HCT116 (cell line): Measurements from ENCODE around the gene HOXA7. TPM values are rescaled to one million over a fixed set of nuclear protein-coding genes. Genes with fewer than 3 reads are reported as not detected.

Experiments
- ATAC-seq: fragments of 200-7000 bp; cut with Tn5 transposase; 2 replicates; pipeline ENCODE4 v1.9.1; 2020; ENCODE audit warnings: mild to moderate bottlenecking, moderate library complexity
- BruUV-seq: library from RNA; stranded (reverse); fragments of 400-500 nt; replicated peaks from 2 replicates; lab custom pipeline; 2021; lab: Mats Ljungman, UMichigan
- CTCF ChIA-PET: fragments of 300-600 bp; sonication (Branson Sonifier 250); formaldehyde crosslinking; loops from one replicate; lab custom pipeline; 2021; ENCODE audit warnings: antibody characterized with exemption; lab: Charles Lee
- POLR2A ChIA-PET: fragments of 300-600, 350-600 bp; sonication (Branson Sonifier 250); formaldehyde crosslinking; loops from one replicate; lab custom pipeline; 2021; ENCODE audit warnings: antibody characterized with exemption; lab: Charles Lee
- RAD21 ChIA-PET, 2 experiments: fragments of 300-600 bp; sonication (Branson Sonifier 250); formaldehyde crosslinking; loops; one replicate each; lab custom pipeline; 2023; ENCODE audit warnings: low total read pairs in 2 of 2; ENCODE audit not compliant: uncharacterized antibody in 2 of 2, unreplicated experiment in 2 of 2, low non-redundant PET in 1 of 2; lab: Charles Lee
- DNase-seq: peaks from one replicate; pipeline ENCODE4 v3.0.0-alpha.2; 2010; ENCODE audit warnings: low read depth, low spot score
- H2AFZ ChIP-seq: fragments of 200-600 bp; shearing (Covaris generic), sonication (generic); 2 replicates; pipeline ENCODE4 v1.6.1; 2017; ENCODE audit warnings: low read depth, mixed run types, mixed read lengths, antibody characterized with exemption, low read length; ENCODE audit not compliant: poor library complexity, severe bottlenecking
- H3K27ac ChIP-seq: 2 replicates; pipeline ENCODE4 v1.5.1; 2012; ENCODE audit warnings: low read depth, low read length
- H3K27me3 ChIP-seq: fragments of 200-600 bp; sonication (generic); 2 replicates; pipeline ENCODE4 v1.6.1; 2016; ENCODE audit warnings: mixed run types, low read length, mixed read lengths; ENCODE audit not compliant: insufficient read depth
- H3K36me3 ChIP-seq, 2 experiments: fragments of 200-500 bp in 1 of 2; fragments of 200-600 bp in 1 of 2; sonication (Bioruptor generic) in 1 of 2; sonication (generic) in 1 of 2; 2 replicates each; pipeline versions ENCODE4 v1.5.1 to v1.6.1; 2014 to 2016; ENCODE audit warnings: low read length in 2 of 2, inconsistent platforms in 1 of 2, mixed read lengths in 1 of 2, mixed run types in 1 of 2; ENCODE audit not compliant: insufficient read depth in 2 of 2, control insufficient read depth in 1 of 2
- H3K4me1 ChIP-seq, 2 experiments: fragments of 200-600 bp in 1 of 2; sonication (generic) in 1 of 2; 2 replicates each; pipeline versions ENCODE4 v1.5.1 to v1.6.1; 2012 to 2017; ENCODE audit warnings: low read length in 2 of 2, inconsistent platforms in 1 of 2, mild to moderate bottlenecking in 1 of 2, mixed read lengths in 1 of 2, mixed run types in 1 of 2, moderate library complexity in 1 of 2; ENCODE audit not compliant: insufficient read depth in 2 of 2, control insufficient read depth in 1 of 2
- H3K4me2 ChIP-seq: fragments of 200-600 bp; sonication (generic); 2 replicates; pipeline ENCODE4 v1.6.1; 2017; ENCODE audit warnings: mixed run types, low read length, mixed read lengths
- H3K4me3 ChIP-seq, 2 experiments: fragments of 200-600 bp in 1 of 2; sonication (generic) in 1 of 2; replicated peaks in 1 of 2; 2 replicates each; pipeline ENCODE4 v1.5.1; 2011 to 2016; ENCODE audit warnings: low read length in 2 of 2, control low read depth in 1 of 2, low read depth in 1 of 2, mild to moderate bottlenecking in 1 of 2, mixed read lengths in 1 of 2, mixed run types in 1 of 2
- H3K79me2 ChIP-seq: fragments of 200-600 bp; sonication (generic); 2 replicates; pipeline ENCODE4 v1.6.1; 2017; ENCODE audit warnings: mild to moderate bottlenecking, mixed run types, low read length, moderate library complexity, mixed read lengths; ENCODE audit not compliant: insufficient read depth
- H3K9ac ChIP-seq: fragments of 200-600 bp; sonication (generic); 2 replicates; pipeline ENCODE4 v1.6.1; 2016; ENCODE audit warnings: low read length, mixed read lengths
- H3K9me2 ChIP-seq: fragments of 200-600 bp; sonication (generic), shearing (Covaris generic); 2 replicates; pipeline ENCODE4 v1.6.1; 2017; ENCODE audit warnings: mixed run types, mild to moderate bottlenecking, moderate library complexity; ENCODE audit not compliant: insufficient read depth
- H3K9me3 ChIP-seq, 2 experiments: fragments of 200-500 bp in 1 of 2; fragments of 200-600 bp in 1 of 2; sonication (Bioruptor generic) in 1 of 2; sonication (generic) in 1 of 2; 2 replicates each; pipeline ENCODE4 v1.6.1; 2014 to 2017; ENCODE audit warnings: low read length in 2 of 2, mixed read lengths in 2 of 2, inconsistent platforms in 1 of 2, low read depth in 1 of 2, mild to moderate bottlenecking in 1 of 2, mixed run types in 1 of 2, moderate library complexity in 1 of 2; ENCODE audit not compliant: control insufficient read depth in 1 of 2, insufficient read depth in 1 of 2
- H4K20me1 ChIP-seq: fragments of 200-600 bp; sonication (generic), shearing (Covaris generic); 2 replicates; pipeline ENCODE4 v1.6.1; 2017; ENCODE audit warnings: mixed run types, mild to moderate bottlenecking, moderate library complexity; ENCODE audit not compliant: insufficient read depth
- CBX3 ChIP-seq: IDR thresholded peaks from 2 replicates; pipeline ENCODE4 v1.6.1; 2012; ENCODE audit warnings: low read depth
- CEBPB ChIP-seq: IDR thresholded peaks from 2 replicates; pipeline ENCODE4 v1.6.1; 2012; ENCODE audit warnings: low read depth
- EGR1 ChIP-seq: IDR thresholded peaks from 2 replicates; pipeline ENCODE4 v1.6.1; 2012; ENCODE audit warnings: low read depth
- ELF1 ChIP-seq: IDR thresholded peaks from 2 replicates; pipeline ENCODE4 v1.6.1; 2012; ENCODE audit warnings: low read depth, borderline replicate concordance
- EZH2 ChIP-seq: fragments of 200-600 bp; sonication (generic); IDR thresholded peaks from 2 replicates; pipeline ENCODE4 v1.6.1; 2017; ENCODE audit warnings: antibody characterized with exemption, mixed run types
- EZH2phosphoT487 ChIP-seq: fragments of 200-600 bp; IDR thresholded peaks from 2 replicates; pipeline ENCODE4 v1.6.1; 2018; ENCODE audit warnings: antibody characterized with exemption, borderline replicate concordance
- FOSL1 ChIP-seq: IDR thresholded peaks from 2 replicates; pipeline ENCODE4 v1.6.1; 2012; ENCODE audit warnings: low read depth
- JUND ChIP-seq: IDR thresholded peaks from 2 replicates; pipeline ENCODE4 v1.6.1; 2012
- MAX ChIP-seq: IDR thresholded peaks from 2 replicates; pipeline ENCODE4 v1.6.1; 2012
- POLR2AphosphoS5 ChIP-seq: IDR thresholded peaks from 2 replicates; pipeline ENCODE4 v1.6.1; 2011; ENCODE audit warnings: mild to moderate bottlenecking, low read depth, low read length, moderate library complexity
- RAD21 ChIP-seq: IDR thresholded peaks from 2 replicates; pipeline ENCODE4 v1.6.1; 2012; ENCODE audit warnings: low read depth, mild to moderate bottlenecking
- SIN3A ChIP-seq: IDR thresholded peaks from 2 replicates; pipeline ENCODE4 v1.6.1; 2012; ENCODE audit warnings: low read depth
- SP1 ChIP-seq: IDR thresholded peaks from 2 replicates; pipeline ENCODE4 v1.6.1; 2012; ENCODE audit warnings: low read depth
- SRF ChIP-seq: IDR thresholded peaks from 2 replicates; pipeline ENCODE4 v1.6.1; 2012; ENCODE audit warnings: low read depth
- TCF7L2 ChIP-seq: IDR thresholded peaks from 2 replicates; pipeline ENCODE4 v1.7.0; 2011; ENCODE audit warnings: borderline replicate concordance, inconsistent platforms; ENCODE audit not compliant: insufficient read depth, insufficient read length; ENCODE audit errors: extremely low read depth
- intact Hi-C: fragments of 100-400 bp; cut with micrococcal nuclease; formaldehyde crosslinking; loops from 2 replicates; pipeline ENCODE4 v1.10.0; 2022
- total RNA-seq: library from RNA; stranded (reverse); gene quantifications from one replicate; pipeline ENCODE4 v1.2.1, GENCODE V29; 2021; ENCODE audit not compliant: unreplicated experiment

The HOXA7 gene
- total RNA-seq, 1 experiment from 2014 or later = 15.0 TPM

- ChIA-PET POLR2A (interaction anchor here (0.8 to 2.4 kb wide), 6 partner anchors 10 to 251 kb away, joined by 3 to 8 read pairs (median 4); partner anchors contain the start of genes HOXA1 and SKAP2), CTCF (interaction anchor here (0.7 to 1.1 kb wide), 2 partner anchors 20 to 35 kb away, joined by 3 read pairs; no protein-coding TSS in a partner anchor)
- peaks cover 20% of the 10 kb centered on the region for H3K79me2 ChIP-seq
- no peaks in the 10 kb centered on the region for H3K9me3 ChIP-seq
- no peaks in the 10 kb centered on the region for H3K36me3 ChIP-seq
- H3K27me3 ChIP-seq = peaks cover 10% of the 10 kb centered on the region; the same call in 1 of the 2 replicates
- peak overlapping the region; percentile 47 to 60 for H3K4me3 ChIP-seq
- H3K27ac ChIP-seq = peak overlapping the region; percentile 87
- ATAC-seq = peak; percentile 76
- H4K20me1 ChIP-seq = no peaks in the 10 kb centered on the region
- peak overlapping the region; percentile 92 for H3K4me2 ChIP-seq
- no peak overlapping the region for H2AFZ ChIP-seq
- BruUV-seq = no TSS peak
- TF ChIP-seq JUND = peak; percentile 91
- TF ChIP-seq SP1 = peak; percentile 93
- peak; percentile 87 for TF ChIP-seq SRF
- TF ChIP-seq SIN3A = peak; percentile 98
- TF ChIP-seq POLR2AphosphoS5 = peak; percentile 72
- no peak for TF ChIP-seq ELF1
- peak; percentile 74 for TF ChIP-seq MAX
- peak; percentile 95 for TF ChIP-seq CEBPB
- TF ChIP-seq EZH2 = no peak
- peak; percentile 43 for TF ChIP-seq RAD21
- peak; percentile 99 for TF ChIP-seq TCF7L2
- TF ChIP-seq FOSL1 = peak; percentile 74
- TF ChIP-seq EZH2phosphoT487 = no peak
- peak; percentile 93 for TF ChIP-seq CBX3
- peak; percentile 96 for TF ChIP-seq EGR1
- TF ChIP-seq, all 23 proteins: peak for 12
- intact Hi-C loops = loop anchor here (1.0 to 2.0 kb wide), 2 partner anchors 15 to 19 kb away; partner anchors contain the start of gene HOXA4
- Histone ChIP-seq H3K9me2 (no peaks in the 10 kb centered on the region), H3K4me1 (peaks cover 63 to 83% of the 10 kb centered on the region in 2 experiments), H3K9ac (peak overlapping the region; percentile 72)
- DNase-seq = peak; percentile 96
- RAD21 ChIA-PET = interaction anchor here (0.6 to 1.2 kb wide), 4 partner anchors 19 to 57 kb away, joined by 3 to 4 read pairs (median 4); partner anchors contain the start of gene HOXA1 (in 1 of the 2)
These were observed 41.1 kb downstream of the HOXA7 start for GRCh38 chr7:27115221-27116026.
